Measurements from ENCODE around the gene WDR37.

The WDR37 gene

DNA sequence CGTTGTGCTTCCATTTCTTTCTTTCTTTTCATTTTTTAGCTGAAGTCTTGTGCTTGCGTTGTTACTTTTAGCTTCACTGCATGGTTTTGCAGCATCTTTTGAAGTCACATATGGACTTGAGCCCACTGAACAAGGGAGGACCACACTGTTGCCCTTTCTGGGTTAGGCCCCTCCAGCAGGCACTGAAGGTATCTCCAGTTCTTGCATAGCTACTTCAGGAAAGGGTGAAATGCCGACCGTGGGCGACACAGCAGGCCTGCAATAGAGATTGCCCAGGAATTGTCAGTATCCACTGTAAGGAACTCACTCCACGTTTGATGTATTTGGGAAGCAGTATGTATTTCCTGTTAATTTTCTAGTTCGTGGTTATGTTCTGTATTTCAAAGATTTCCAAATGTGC lies 85.1 kb downstream of the WDR37 start:
- DNase-seq = no peak
- peaks cover 62% of the 10 kb centered on the region for H3K9me3 Mint-ChIP-seq
- peaks cover 11% of the 10 kb centered on the region for H3K36me3 Mint-ChIP-seq (ENCODE audit: low read depth)
- peaks cover 11% of the 10 kb centered on the region for H3K4me1 Mint-ChIP-seq
- H3K4me3 Mint-ChIP-seq = no peak overlapping the region
- H3K27me3 Mint-ChIP-seq (ENCODE audit: low read depth, poor library complexity) = peaks cover 14% of the 10 kb centered on the region
- no peak overlapping the region for H3K27ac Mint-ChIP-seq
- TF ChIP-seq, protein P1, sequence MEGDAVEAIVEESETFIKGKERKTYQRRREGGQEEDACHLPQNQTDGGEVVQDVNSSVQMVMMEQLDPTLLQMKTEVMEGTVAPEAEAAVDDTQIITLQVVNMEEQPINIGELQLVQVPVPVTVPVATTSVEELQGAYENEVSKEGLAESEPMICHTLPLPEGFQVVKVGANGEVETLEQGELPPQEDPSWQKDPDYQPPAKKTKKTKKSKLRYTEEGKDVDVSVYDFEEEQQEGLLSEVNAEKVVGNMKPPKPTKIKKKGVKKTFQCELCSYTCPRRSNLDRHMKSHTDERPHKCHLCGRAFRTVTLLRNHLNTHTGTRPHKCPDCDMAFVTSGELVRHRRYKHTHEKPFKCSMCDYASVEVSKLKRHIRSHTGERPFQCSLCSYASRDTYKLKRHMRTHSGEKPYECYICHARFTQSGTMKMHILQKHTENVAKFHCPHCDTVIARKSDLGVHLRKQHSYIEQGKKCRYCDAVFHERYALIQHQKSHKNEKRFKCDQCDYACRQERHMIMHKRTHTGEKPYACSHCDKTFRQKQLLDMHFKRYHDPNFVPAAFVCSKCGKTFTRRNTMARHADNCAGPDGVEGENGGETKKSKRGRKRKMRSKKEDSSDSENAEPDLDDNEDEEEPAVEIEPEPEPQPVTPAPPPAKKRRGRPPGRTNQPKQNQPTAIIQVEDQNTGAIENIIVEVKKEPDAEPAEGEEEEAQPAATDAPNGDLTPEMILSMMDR (IDR thresholded peaks at IDR 0.05) = no peak

DNA sequence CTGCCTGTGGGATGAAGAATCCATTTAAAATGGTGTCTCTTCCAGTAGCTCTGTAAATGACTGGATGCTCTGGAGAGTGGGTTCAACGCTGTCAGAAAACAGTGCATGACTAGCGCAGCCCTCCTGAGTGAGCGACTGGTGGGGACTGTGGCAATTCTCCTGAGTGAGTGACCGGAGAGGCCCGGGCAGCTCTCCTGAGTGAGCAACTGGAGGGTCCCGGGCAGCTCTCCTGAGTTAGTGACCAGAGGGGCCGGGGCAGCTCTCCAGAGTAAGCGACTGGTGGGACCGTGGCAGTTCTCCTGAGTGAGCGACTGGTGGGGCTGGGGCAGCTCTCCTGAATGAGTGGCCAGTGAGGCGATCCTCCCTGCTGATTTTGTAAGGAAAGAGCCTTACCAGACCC lies 85.5 kb downstream of the WDR37 start:
- peaks cover 11% of the 10 kb centered on the region for H3K4me1 Mint-ChIP-seq
- H3K27ac Mint-ChIP-seq = no peak overlapping the region
- TF ChIP-seq, protein P1 (IDR thresholded peaks at IDR 0.05) = no peak
- no peak for DNase-seq
- H3K36me3 Mint-ChIP-seq (ENCODE audit: low read depth) = peaks cover 11% of the 10 kb centered on the region
- no peak overlapping the region for H3K4me3 Mint-ChIP-seq
- peaks cover 14% of the 10 kb centered on the region for H3K27me3 Mint-ChIP-seq (ENCODE audit: low read depth, poor library complexity)
- peaks cover 67% of the 10 kb centered on the region for H3K9me3 Mint-ChIP-seq

DNA sequence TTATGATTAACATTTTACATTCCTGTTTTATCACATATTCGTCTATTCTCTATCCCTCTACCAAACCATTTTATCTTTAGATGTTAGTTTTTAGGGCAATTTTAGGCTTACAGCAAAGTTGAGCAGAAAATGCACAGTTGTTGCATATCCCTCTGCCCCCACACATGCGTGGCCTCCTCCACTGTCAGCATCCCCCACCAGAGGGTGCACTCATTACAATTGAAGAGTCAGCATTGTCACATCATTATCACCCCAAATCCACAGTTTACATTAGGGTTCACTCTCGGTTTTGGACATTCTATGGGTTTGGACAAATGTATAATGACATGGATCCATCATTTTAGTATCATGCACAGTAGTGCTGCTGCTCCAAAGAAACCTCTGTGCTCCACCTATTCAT lies 86.4 kb downstream of the WDR37 start:
- no peak overlapping the region for H3K27ac Mint-ChIP-seq
- no peak overlapping the region for H3K4me3 Mint-ChIP-seq
- peaks cover 10% of the 10 kb centered on the region for H3K27me3 Mint-ChIP-seq (ENCODE audit: low read depth, poor library complexity)
- TF ChIP-seq, protein P1 (IDR thresholded peaks at IDR 0.05) = no peak
- H3K9me3 Mint-ChIP-seq = peaks cover 65% of the 10 kb centered on the region
- DNase-seq = no peak
- H3K36me3 Mint-ChIP-seq (ENCODE audit: low read depth) = peaks cover 17% of the 10 kb centered on the region
- peaks cover 7% of the 10 kb centered on the region for H3K4me1 Mint-ChIP-seq

DNA sequence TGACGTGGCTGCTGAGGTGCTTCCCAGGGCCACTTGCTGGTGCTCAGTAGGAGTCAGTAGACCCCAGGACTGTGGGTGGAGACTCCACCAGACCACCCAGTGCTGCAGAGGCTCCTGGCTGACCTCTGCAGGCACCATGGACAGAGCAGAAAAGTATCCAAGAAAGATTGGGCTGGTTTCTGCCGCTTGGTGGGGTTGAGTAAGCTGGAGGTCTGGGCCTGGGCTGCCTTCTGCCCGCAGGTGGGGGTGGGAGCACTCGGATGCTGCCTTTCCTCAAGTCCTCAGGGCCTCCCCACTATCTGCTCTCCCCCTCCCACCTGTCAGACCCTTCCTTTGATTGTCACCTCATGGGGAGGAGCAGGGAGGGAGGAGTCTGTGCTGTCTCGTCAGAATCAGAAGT lies 91.6 kb downstream of the WDR37 start:
- Mint-ChIP-seq H3K27ac (no peak overlapping the region), H3K36me3 (ENCODE audit: low read depth) (peaks cover 6% of the 10 kb centered on the region), H3K4me3 (no peak overlapping the region), H3K4me1 (peaks cover 10% of the 10 kb centered on the region), H3K27me3 (ENCODE audit: low read depth, poor library complexity) (peaks cover 9% of the 10 kb centered on the region), H3K9me3 (peaks cover 46% of the 10 kb centered on the region)
- TF ChIP-seq, protein P1 (IDR thresholded peaks at IDR 0.05) = no peak
- no peak for DNase-seq

DNA sequence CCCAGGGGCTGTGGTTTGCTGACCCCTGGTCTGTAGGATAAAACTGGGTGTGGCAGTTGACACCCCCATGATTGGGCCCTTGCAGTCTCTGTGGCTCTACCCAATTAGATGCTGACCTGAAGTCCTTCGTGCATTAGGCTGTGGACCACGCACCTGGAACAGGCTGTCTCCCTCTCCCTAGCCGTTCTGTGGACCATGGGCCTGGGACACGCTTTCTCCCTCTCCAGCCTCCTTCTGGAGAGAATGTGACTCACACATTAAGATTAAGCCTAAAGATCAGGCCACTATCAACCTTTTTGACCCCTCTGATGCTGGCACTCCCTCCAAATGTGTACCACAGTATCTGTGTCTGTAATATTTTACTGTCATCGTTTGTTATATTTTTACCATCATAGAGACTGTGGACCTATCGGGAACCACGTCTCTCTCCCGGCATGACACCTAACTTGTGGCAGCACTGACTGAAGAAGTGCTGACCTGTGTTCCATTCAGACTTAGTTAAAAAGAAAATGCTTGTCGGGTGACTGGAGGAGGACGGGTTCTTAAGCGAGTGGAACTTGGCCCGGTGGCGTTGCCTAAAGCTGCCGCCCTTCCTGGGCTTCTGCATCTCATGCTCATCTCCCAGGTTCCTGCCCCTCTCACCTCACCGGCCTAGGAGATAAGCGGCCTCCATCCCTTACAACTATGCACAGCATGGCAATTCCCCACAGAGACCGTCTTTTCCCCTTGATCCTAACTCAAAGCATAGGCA lies 92.8 kb downstream of the WDR37 start:
- H3K27ac Mint-ChIP-seq = no peak overlapping the region
- peaks cover 22% of the 10 kb centered on the region for H3K4me1 Mint-ChIP-seq
- no peak for DNase-seq
- peaks cover 6% of the 10 kb centered on the region for H3K36me3 Mint-ChIP-seq (ENCODE audit: low read depth)
- TF ChIP-seq, protein P1 (IDR thresholded peaks at IDR 0.05) = no peak
- H3K9me3 Mint-ChIP-seq = peaks cover 38% of the 10 kb centered on the region
- peaks cover 7% of the 10 kb centered on the region for H3K27me3 Mint-ChIP-seq (ENCODE audit: low read depth, poor library complexity)
- H3K4me3 Mint-ChIP-seq = no peak overlapping the region
